H1 (cell line): Measurements from ENCODE around the gene RPLP2. TPM values are rescaled to one million over a fixed set of nuclear protein-coding genes. Genes with fewer than 3 reads are reported as not detected.

Source experiments
- CTCF ChIA-PET: fragments of 300-600 bp; sonication (Branson Sonifier 250); formaldehyde crosslinking; loops from one replicate; lab custom pipeline; 2021; ENCODE audit not compliant: partially characterized antibody; lab: Charles Lee
- POLR2A ChIA-PET: fragments of 300-600 bp; sonication (Branson Sonifier 250); formaldehyde crosslinking; loops from one replicate; lab custom pipeline; 2021; ENCODE audit warnings: inconsistent platforms; ENCODE audit not compliant: partially characterized antibody; lab: Charles Lee
- DNase-seq, 2 experiments: peaks; one replicate each; pipeline versions ENCODE4 v3.0.0 to v3.0.0-alpha.2; 2010 to 2022; ENCODE audit warnings: low spot score in 2 of 2, low read depth in 1 of 2, mixed read lengths in 1 of 2
- FAIRE-seq: peaks from 2 replicates; lab custom pipeline; 2011; peaks lifted over from hg19 to GRCh38; lab: Jason Lieb, UNC
- H2AFZ ChIP-seq: 2 replicates; pipeline ENCODE4 v1.8.1; 2012; ENCODE audit warnings: low read length, inconsistent platforms
- H2AK5ac ChIP-seq: 2 replicates; pipeline ENCODE4 v1.6.1; 2013; ENCODE audit warnings: low read depth, low read length
- H2BK120ac ChIP-seq: replicated peaks from 2 replicates; pipeline ENCODE3; 2013; ENCODE audit warnings: low read depth, low read length, inconsistent platforms
- H2BK12ac ChIP-seq: 2 replicates; pipeline ENCODE4 v1.6.1; 2013; ENCODE audit warnings: low read depth, low read length
- H2BK15ac ChIP-seq: 2 replicates; pipeline ENCODE4 v1.6.1; 2013; ENCODE audit warnings: low read length
- H2BK20ac ChIP-seq: 2 replicates; pipeline ENCODE4 v1.6.1; 2013; ENCODE audit warnings: low read length
- H2BK5ac ChIP-seq: 2 replicates; pipeline ENCODE4 v1.6.1; 2013; ENCODE audit warnings: low read depth, low read length
- H3K14ac ChIP-seq: 2 replicates; pipeline ENCODE4 v1.6.1; 2013; ENCODE audit warnings: inconsistent platforms; ENCODE audit not compliant: insufficient read length
- H3K18ac ChIP-seq: 2 replicates; pipeline ENCODE4 v1.6.1; 2013; ENCODE audit warnings: low read length; ENCODE audit errors: extremely low read depth
- H3K23ac ChIP-seq: 2 replicates; pipeline ENCODE4 v1.6.1; 2013; ENCODE audit warnings: inconsistent platforms; ENCODE audit not compliant: insufficient read length
- H3K23me2 ChIP-seq: 2 replicates; pipeline ENCODE4 v1.6.1; 2013; ENCODE audit warnings: low read depth, low read length
- H3K27ac ChIP-seq: 2 replicates; pipeline ENCODE4 v1.6.1; 2011; ENCODE audit warnings: low read depth, low read length, inconsistent platforms
- H3K27me3 ChIP-seq, 4 experiments: replicated peaks in 1 of 4; 1 replicate in 1 of 4; 2 replicates in 3 of 4; pipeline versions ENCODE4 v1.6.1 to v1.8.1; 2011 to 2013; ENCODE audit warnings: low read length in 3 of 4, mild to moderate bottlenecking in 3 of 4, inconsistent platforms in 2 of 4, mixed read lengths in 2 of 4, moderate library complexity in 1 of 4; ENCODE audit not compliant: control insufficient read depth in 3 of 4, insufficient read depth in 3 of 4; ENCODE audit errors: extremely low read depth in 1 of 4
- H3K36me3 ChIP-seq, 4 experiments: 2 replicates each; pipeline versions ENCODE4 v1.6.1 to v1.8.1; 2011 to 2013; ENCODE audit warnings: mild to moderate bottlenecking in 4 of 4, low read length in 3 of 4, moderate library complexity in 2 of 4, control low read depth in 1 of 4, inconsistent platforms in 1 of 4; ENCODE audit not compliant: insufficient read depth in 4 of 4, control insufficient read depth in 2 of 4
- H3K4ac ChIP-seq: replicated peaks from 2 replicates; pipeline ENCODE3; 2013; ENCODE audit warnings: low read length, low read depth, mixed read lengths, inconsistent platforms; ENCODE audit not compliant: insufficient read length
- H3K4me1 ChIP-seq, 4 experiments: replicated peaks in 1 of 4; 1 replicate in 1 of 4; 2 replicates in 3 of 4; pipeline versions ENCODE4 v1.6.1 to v1.8.1; 2011 to 2013; ENCODE audit warnings: low read length in 3 of 4, inconsistent platforms in 2 of 4, mixed read lengths in 1 of 4; ENCODE audit not compliant: insufficient read depth in 4 of 4, control insufficient read depth in 3 of 4
- H3K4me2 ChIP-seq, 2 experiments: 2 replicates each; pipeline versions ENCODE4 v1.6.1 to v1.8.1; 2011 to 2013; ENCODE audit warnings: low read depth in 2 of 2, low read length in 2 of 2, control low read depth in 1 of 2, inconsistent platforms in 1 of 2, mild to moderate bottlenecking in 1 of 2; ENCODE audit not compliant: insufficient read depth in 1 of 2
- H3K4me3 ChIP-seq, 4 experiments: fragments of 200-600, 300-600 bp in 1 of 4; sonication (generic), shearing (Covaris generic), sonication (Bioruptor Twin) in 1 of 4; 2 replicates each; pipeline versions ENCODE4 v1.5.1 to v1.8.1; 2011 to 2016; ENCODE audit warnings: low read length in 4 of 4, low read depth in 3 of 4, control low read depth in 2 of 4, inconsistent platforms in 2 of 4, mild to moderate bottlenecking in 2 of 4, mixed read lengths in 1 of 4, moderate library complexity in 1 of 4; ENCODE audit not compliant: insufficient read depth in 2 of 4; ENCODE audit errors: extremely low read depth in 1 of 4
- H3K56ac ChIP-seq: replicated peaks from 2 replicates; pipeline ENCODE3; 2013; ENCODE audit warnings: low read depth, mild to moderate bottlenecking, mixed read lengths, low read length, inconsistent platforms; ENCODE audit not compliant: insufficient read length
- H3K79me1 ChIP-seq: 2 replicates; pipeline ENCODE4 v1.6.1; 2013; ENCODE audit warnings: low read depth, low read length, control low read depth
- H3K79me2 ChIP-seq, 2 experiments: 2 replicates each; pipeline versions ENCODE4 v1.6.1 to v1.8.1; 2012 to 2013; ENCODE audit warnings: low read length in 2 of 2, mild to moderate bottlenecking in 2 of 2, inconsistent platforms in 1 of 2; ENCODE audit not compliant: insufficient read depth in 2 of 2, control insufficient read depth in 1 of 2
- H3K9ac ChIP-seq, 4 experiments: replicated peaks in 1 of 4; 1 replicate in 1 of 4; 2 replicates in 3 of 4; pipeline versions ENCODE4 v1.6.1 to v1.8.1; 2011 to 2013; ENCODE audit warnings: low read depth in 3 of 4, low read length in 3 of 4, control low read depth in 2 of 4, mild to moderate bottlenecking in 2 of 4, moderate library complexity in 2 of 4, inconsistent platforms in 1 of 4; ENCODE audit errors: extremely low read depth in 1 of 4
- H3K9me3 ChIP-seq, 2 experiments: 2 replicates each; pipeline versions ENCODE4 v1.6.1 to v1.8.1; 2012 to 2013; ENCODE audit warnings: mild to moderate bottlenecking in 2 of 2, moderate library complexity in 2 of 2, control low read depth in 1 of 2, inconsistent platforms in 1 of 2, low read depth in 1 of 2, low read length in 1 of 2, mixed read lengths in 1 of 2; ENCODE audit not compliant: insufficient read depth in 2 of 2
- H4K20me1 ChIP-seq, 2 experiments: replicated peaks in 1 of 2; 2 replicates each; pipeline versions ENCODE3 to v1.8.1; 2011 to 2013; ENCODE audit warnings: inconsistent platforms in 2 of 2, low read length in 2 of 2, mild to moderate bottlenecking in 1 of 2; ENCODE audit not compliant: insufficient read depth in 2 of 2, control insufficient read depth in 1 of 2
- H4K5ac ChIP-seq: 2 replicates; pipeline ENCODE4 v1.6.1; 2013; ENCODE audit warnings: low read length, low read depth, mixed read lengths, inconsistent platforms; ENCODE audit not compliant: insufficient read length
- H4K8ac ChIP-seq: 2 replicates; pipeline ENCODE4 v1.8.0; 2013; ENCODE audit warnings: mild to moderate bottlenecking, moderate library complexity, low read length, inconsistent platforms; ENCODE audit not compliant: insufficient read depth; ENCODE audit errors: extremely low read depth
- H4K91ac ChIP-seq: replicated peaks from 2 replicates; pipeline ENCODE3; 2013; ENCODE audit warnings: low read length, mixed read lengths, inconsistent platforms; ENCODE audit not compliant: insufficient read length
- CTBP2 ChIP-seq: IDR thresholded peaks from 2 replicates; pipeline ENCODE4 v1.7.0; 2011; ENCODE audit warnings: borderline replicate concordance, mild to moderate bottlenecking, moderate library complexity, mixed read lengths, low read length; ENCODE audit not compliant: insufficient read depth, insufficient read length
- NRF1 ChIP-seq: IDR thresholded peaks from 2 replicates; pipeline ENCODE4 v1.6.1; 2011; ENCODE audit warnings: mild to moderate bottlenecking, low read depth, low read length, improper control_type of control experiment
- POLR2AphosphoS5 ChIP-seq: IDR thresholded peaks from 2 replicates; pipeline ENCODE4 v1.6.1; 2011; ENCODE audit warnings: low read depth, low read length
- POU5F1 ChIP-seq: IDR thresholded peaks from 2 replicates; pipeline ENCODE4 v1.6.1; 2011; ENCODE audit warnings: low read depth, mild to moderate bottlenecking, low read length, moderate library complexity
- SRF ChIP-seq: IDR thresholded peaks from 2 replicates; pipeline ENCODE4 v1.6.1; 2011; ENCODE audit warnings: mild to moderate bottlenecking, low read depth, low read length, moderate library complexity
- TBP ChIP-seq: IDR thresholded peaks from 2 replicates; pipeline ENCODE4 v1.6.1; 2011; ENCODE audit warnings: low read depth, low read length, improper control_type of control experiment
- WGBS, 2 experiments: shearing (Covaris generic) in 1 of 2; methylation state at CpG; one replicate each; pipeline versions ENCODE4 v1.1.6 to v1.1.7; 2013 to 2015; ENCODE audit warnings: low lambda C conversion rate in 2 of 2, mixed read lengths in 2 of 2, inconsistent platforms in 1 of 2, low coverage in 1 of 2, missing lambda C conversion rate in 1 of 2; ENCODE audit not compliant: insufficient replicate concordance in 2 of 2, insufficient coverage in 1 of 2, insufficient read length in 1 of 2; ENCODE audit errors: extremely low coverage in 1 of 2, missing lambda C conversion rate in 1 of 2; 5-methylcytosine and 5-hydroxymethylcytosine counted together
- polyA plus RNA-seq, 7 experiments: library from polyadenylated mRNA; depleted of rRNA in 3 of 7; stranded (reverse) in 5 of 7; unstranded in 2 of 7; fragments of >200 nt in 5 of 7; fragments of 200-250 nt in 2 of 7; gene quantifications; 1 replicate in 5 of 7; 2 replicates in 1 of 7; 4 replicates in 1 of 7; pipeline versions ENCODE4 v1.2.1 to v1.2.3, GENCODE V29; 2011 to 2013; ENCODE audit warnings: missing spikeins in 2 of 7, mixed read lengths in 2 of 7
- total RNA-seq: library from RNA; stranded (reverse); fragmentation: NEBNext Ultra II Directional; extraction: Animal tissue kit (Norgen Biotek cat#: 25700); gene quantifications from 2 replicates; pipeline ENCODE4 v1.2.1, GENCODE V29; 2021
- TF ChIP-seq, protein P1 (sequence below): IDR thresholded peaks from 2 replicates; pipeline ENCODE4 v1.6.1; 2012; ENCODE audit warnings: low read length, inconsistent platforms
- TF ChIP-seq, protein P2 (sequence below): IDR thresholded peaks from 2 replicates; pipeline ENCODE4 v1.6.1; 2012; ENCODE audit warnings: inconsistent platforms

RPLP2 gene
- total and polyA plus RNA-seq, 2 of the 8 experiments (the other 6 are each of a cell fraction or from before 2014, with no cell fraction given), result 1,789 to 2,106 TPM

DNA sequence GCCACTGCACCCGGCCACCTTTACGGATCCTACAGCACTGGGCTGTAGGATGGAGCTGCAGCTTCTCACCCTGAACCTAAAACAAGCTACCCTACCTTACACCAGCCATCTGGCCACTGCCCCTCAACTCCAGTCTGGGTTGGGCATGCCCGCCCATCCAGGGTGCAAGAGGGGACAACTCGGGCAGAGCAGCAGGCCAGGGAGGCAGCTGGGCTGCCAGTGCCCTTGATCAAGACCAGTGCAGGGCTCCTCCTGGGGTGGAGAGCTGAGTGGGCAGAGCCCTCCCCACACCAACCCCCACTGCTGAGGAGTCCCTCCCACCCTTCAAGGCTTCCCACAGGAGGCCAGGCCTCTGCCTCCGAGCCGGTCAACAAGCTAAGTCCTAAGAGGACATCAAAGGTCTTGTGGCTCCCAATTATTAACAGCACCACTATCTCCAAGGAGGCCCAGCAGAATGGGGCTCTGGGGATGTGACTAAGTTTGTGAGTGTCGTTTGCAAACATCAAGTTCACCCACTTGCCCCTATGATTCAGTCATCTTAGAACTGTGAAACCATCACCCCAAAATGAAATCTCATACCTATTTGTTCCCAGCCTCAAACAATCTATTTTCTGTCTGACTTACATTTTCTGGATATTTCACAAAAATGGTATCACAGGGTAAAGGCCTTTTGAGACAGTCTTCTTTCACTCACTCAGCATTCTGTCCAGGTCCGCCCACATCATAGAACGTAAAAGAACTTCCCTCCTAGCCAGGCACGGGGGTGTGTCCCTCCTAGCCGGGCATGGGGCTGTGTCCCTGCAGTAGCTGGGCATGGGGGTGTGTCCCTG lies 43.4 kb upstream of the RPLP2 start:
- no peak overlapping the region for H2AFZ ChIP-seq
- H2BK15ac ChIP-seq, result no peak overlapping the region
- peaks cover 7% of the 10 kb centered on the region; the same call in 1 of the 2 replicates for H3K79me1 ChIP-seq
- no peak overlapping the region for H2BK120ac ChIP-seq
- H4K20me1 ChIP-seq, result peaks cover 13 to 35% of the 10 kb centered on the region in 2 experiments
- ChIA-PET CTCF (interaction anchor here (0.6 to 26.9 kb wide), 11 partner anchors 9 to 128 kb away, joined by 3 to 395 read pairs (median 4); no protein-coding TSS in a partner anchor), POLR2A (interaction anchor here (0.6 to 35.3 kb wide), 12 partner anchors 1 to 205 kb away, joined by 3 to 636 read pairs (median 3); partner anchors contain the start of genes CEND1, DEAF1, DRD4 and GATD1)
- no peak overlapping the region for H2BK12ac ChIP-seq
- no peak overlapping the region for H3K4me2 ChIP-seq
- H3K14ac ChIP-seq, result no peak overlapping the region
- H2AK5ac ChIP-seq, result no peak overlapping the region
- H4K91ac ChIP-seq, result no peak overlapping the region
- DNase-seq (no peak), FAIRE-seq (no peak)
- no peaks in the 10 kb centered on the region for H3K23me2 ChIP-seq
- peaks cover 19 to 58% (median 32%) of the 10 kb centered on the region in 4 experiments for H3K36me3 ChIP-seq
- peaks cover 0 to 12% (median 7%) of the 10 kb centered on the region in 4 experiments; a peak in 6 of 7 replicates for H3K4me1 ChIP-seq
- peak overlapping the region; percentile 96 for H3K4ac ChIP-seq
- no peak overlapping the region; the same call in 1 of the 2 replicates for H2BK5ac ChIP-seq
- H3K9me3 ChIP-seq, result no peaks in the 10 kb centered on the region
- no peak overlapping the region for H4K5ac ChIP-seq
- H3K4me3 ChIP-seq, result no peak overlapping the region
- TF ChIP-seq SRF, result no peak
- TF ChIP-seq, protein P1, sequence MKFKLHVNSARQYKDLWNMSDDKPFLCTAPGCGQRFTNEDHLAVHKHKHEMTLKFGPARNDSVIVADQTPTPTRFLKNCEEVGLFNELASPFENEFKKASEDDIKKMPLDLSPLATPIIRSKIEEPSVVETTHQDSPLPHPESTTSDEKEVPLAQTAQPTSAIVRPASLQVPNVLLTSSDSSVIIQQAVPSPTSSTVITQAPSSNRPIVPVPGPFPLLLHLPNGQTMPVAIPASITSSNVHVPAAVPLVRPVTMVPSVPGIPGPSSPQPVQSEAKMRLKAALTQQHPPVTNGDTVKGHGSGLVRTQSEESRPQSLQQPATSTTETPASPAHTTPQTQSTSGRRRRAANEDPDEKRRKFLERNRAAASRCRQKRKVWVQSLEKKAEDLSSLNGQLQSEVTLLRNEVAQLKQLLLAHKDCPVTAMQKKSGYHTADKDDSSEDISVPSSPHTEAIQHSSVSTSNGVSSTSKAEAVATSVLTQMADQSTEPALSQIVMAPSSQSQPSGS, result no peak
- TF ChIP-seq, protein P2, sequence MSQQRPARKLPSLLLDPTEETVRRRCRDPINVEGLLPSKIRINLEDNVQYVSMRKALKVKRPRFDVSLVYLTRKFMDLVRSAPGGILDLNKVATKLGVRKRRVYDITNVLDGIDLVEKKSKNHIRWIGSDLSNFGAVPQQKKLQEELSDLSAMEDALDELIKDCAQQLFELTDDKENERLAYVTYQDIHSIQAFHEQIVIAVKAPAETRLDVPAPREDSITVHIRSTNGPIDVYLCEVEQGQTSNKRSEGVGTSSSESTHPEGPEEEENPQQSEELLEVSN, result no peak
- TF ChIP-seq POU5F1, result no peak
- TF ChIP-seq POLR2AphosphoS5, result 0 out of 2 replicates have a peak, but pooled peaks have one; percentile 36
- no peak for TF ChIP-seq NRF1
- TF ChIP-seq TBP, result no peak
- TF ChIP-seq CTBP2, result no peak
- TF ChIP-seq, all 59 proteins: peak for 1
- Histone ChIP-seq H3K56ac (no peak overlapping the region), H3K79me2 (no peaks in the 10 kb centered on the region), H3K18ac (no peak overlapping the region), H3K27ac (no peak overlapping the region), H4K8ac (peak overlapping the region; percentile 35; the same call in 1 of the 2 replicates), H3K9ac (no peak overlapping the region), H3K27me3 (no peaks in the 10 kb centered on the region), H2BK20ac (no peak overlapping the region), H3K23ac (no peak overlapping the region)
- 87% methylated on average over 9 of the region's 11 CpGs; no CpG with 5 or more reads in 1 of the 2 experiments for WGBS, 2 experiments
